ENCODE measurements around the gene DGUOK.

The DGUOK gene

DNA sequence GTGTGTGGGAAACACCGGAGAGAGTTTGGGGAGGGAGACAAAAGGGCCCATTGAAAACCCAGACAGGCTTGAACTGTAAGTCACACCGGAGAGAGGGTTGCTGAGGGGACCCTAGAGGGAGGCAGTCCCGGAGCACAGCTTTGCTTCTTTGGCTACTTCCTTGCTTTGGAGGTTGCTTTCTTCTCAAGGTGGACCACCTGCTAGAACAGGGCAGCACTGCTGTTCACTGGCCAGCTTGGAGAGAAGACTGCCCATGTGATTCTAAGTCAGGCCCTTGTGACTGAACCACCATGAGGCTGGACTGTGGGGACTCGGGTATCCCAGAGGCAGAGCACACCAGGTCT lies 29.5 kb upstream of the DGUOK start:
- Histone ChIP-seq H3K27me3 (peaks cover 5% of the 10 kb centered on the region), H3K27ac (no peak overlapping the region)
- TF ChIP-seq, protein P1, sequence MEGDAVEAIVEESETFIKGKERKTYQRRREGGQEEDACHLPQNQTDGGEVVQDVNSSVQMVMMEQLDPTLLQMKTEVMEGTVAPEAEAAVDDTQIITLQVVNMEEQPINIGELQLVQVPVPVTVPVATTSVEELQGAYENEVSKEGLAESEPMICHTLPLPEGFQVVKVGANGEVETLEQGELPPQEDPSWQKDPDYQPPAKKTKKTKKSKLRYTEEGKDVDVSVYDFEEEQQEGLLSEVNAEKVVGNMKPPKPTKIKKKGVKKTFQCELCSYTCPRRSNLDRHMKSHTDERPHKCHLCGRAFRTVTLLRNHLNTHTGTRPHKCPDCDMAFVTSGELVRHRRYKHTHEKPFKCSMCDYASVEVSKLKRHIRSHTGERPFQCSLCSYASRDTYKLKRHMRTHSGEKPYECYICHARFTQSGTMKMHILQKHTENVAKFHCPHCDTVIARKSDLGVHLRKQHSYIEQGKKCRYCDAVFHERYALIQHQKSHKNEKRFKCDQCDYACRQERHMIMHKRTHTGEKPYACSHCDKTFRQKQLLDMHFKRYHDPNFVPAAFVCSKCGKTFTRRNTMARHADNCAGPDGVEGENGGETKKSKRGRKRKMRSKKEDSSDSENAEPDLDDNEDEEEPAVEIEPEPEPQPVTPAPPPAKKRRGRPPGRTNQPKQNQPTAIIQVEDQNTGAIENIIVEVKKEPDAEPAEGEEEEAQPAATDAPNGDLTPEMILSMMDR (IDR thresholded peaks at IDR 0.05), result no peak

GRCh38 chr2:73897934-73898333 lies 28.7 kb upstream of the DGUOK start:
- no peak overlapping the region for H3K27ac ChIP-seq
- TF ChIP-seq, protein P1 (IDR thresholded peaks at IDR 0.05), result no peak

More for the DNA sequence above, 29.5 kb upstream of the DGUOK start:
- no peaks in the 10 kb centered on the region for H3K36me3 ChIP-seq
- no peak overlapping the region for H3K4me3 ChIP-seq (ENCODE audit: low read depth in 1 of 2, low read length in 1 of 2)
- H3K4me1 ChIP-seq (ENCODE audit: control insufficient read depth in 1 of 2, insufficient read depth in 1 of 2, low read depth in 1 of 2, low read length in 1 of 2), result no peaks in the 10 kb centered on the region
- H3K9me3 ChIP-seq, result no peaks in the 10 kb centered on the region

DNA sequence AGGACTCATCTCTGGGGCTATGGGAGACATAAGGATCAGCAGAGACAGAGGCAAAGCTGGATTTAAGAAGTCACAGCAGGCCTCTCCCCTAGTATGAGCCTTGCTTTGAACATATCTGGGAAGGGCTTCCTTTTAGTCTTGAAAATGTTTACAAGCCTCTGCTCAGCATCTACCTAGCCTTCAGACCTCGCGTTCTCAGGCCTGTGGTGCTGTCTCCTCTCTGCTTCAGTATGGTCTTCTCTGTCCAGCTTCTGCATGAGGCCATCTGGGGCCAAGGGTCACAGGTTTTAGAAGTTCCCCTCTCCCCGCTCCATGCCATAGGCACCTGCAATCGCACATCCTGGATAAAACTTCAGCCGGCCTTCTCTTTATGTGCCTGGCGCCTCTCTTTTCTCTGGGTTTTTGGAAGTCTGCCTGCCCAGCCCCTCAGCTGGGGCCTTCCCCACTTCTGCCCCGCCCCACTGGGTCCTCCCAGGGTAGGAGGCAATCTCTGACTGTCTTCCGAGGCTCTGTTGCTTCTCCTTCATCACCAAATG lies 26.8 kb upstream of the DGUOK start:
- Histone ChIP-seq H3K9me3 (no peaks in the 10 kb centered on the region), H3K27ac (no peak overlapping the region), H3K27me3 (peaks cover 5% of the 10 kb centered on the region), H3K4me1 (ENCODE audit: control insufficient read depth in 1 of 2, insufficient read depth in 1 of 2, low read depth in 1 of 2, low read length in 1 of 2) (no peaks in the 10 kb centered on the region), H3K36me3 (no peaks in the 10 kb centered on the region), H3K4me3 (ENCODE audit: low read depth in 1 of 2, low read length in 1 of 2) (no peak overlapping the region)
- TF ChIP-seq, protein P1 (IDR thresholded peaks at IDR 0.05), result no peak

More at GRCh38 chr2:73897934-73898333, 28.7 kb upstream of the DGUOK start:
- peaks cover 5% of the 10 kb centered on the region for H3K27me3 ChIP-seq
- H3K4me3 ChIP-seq (ENCODE audit: low read depth in 1 of 2, low read length in 1 of 2), result no peak overlapping the region
- H3K4me1 ChIP-seq (ENCODE audit: control insufficient read depth in 1 of 2, insufficient read depth in 1 of 2, low read depth in 1 of 2, low read length in 1 of 2), result no peaks in the 10 kb centered on the region
- H3K9me3 ChIP-seq, result no peaks in the 10 kb centered on the region
- no peaks in the 10 kb centered on the region for H3K36me3 ChIP-seq

- Histone ChIP-seq H3K4me3 (ENCODE audit: low read depth in 1 of 2, low read length in 1 of 2) (no peak overlapping the region), H3K27me3 (peaks cover 5% of the 10 kb centered on the region)
- TF ChIP-seq, protein P1 (IDR thresholded peaks at IDR 0.05), result no peak
These were observed 25.5 kb upstream of the DGUOK start for GRCh38 chr2:73901143-73901542.

GRCh38 chr2:73902284-73902683 lies 24.4 kb upstream of the DGUOK start:
- no peak overlapping the region for H3K4me3 ChIP-seq (ENCODE audit: low read depth in 1 of 2, low read length in 1 of 2)
- TF ChIP-seq, protein P1 (IDR thresholded peaks at IDR 0.05), result no peak
- H3K9me3 ChIP-seq, result no peaks in the 10 kb centered on the region
- H3K36me3 ChIP-seq, result no peaks in the 10 kb centered on the region
- no peaks in the 10 kb centered on the region for H3K27me3 ChIP-seq
- H3K4me1 ChIP-seq (ENCODE audit: control insufficient read depth in 1 of 2, insufficient read depth in 1 of 2, low read depth in 1 of 2, low read length in 1 of 2), result peaks cover 0 to 3% of the 10 kb centered on the region in 2 experiments
- H3K27ac ChIP-seq, result no peak overlapping the region

More at GRCh38 chr2:73901143-73901542, 25.5 kb upstream of the DGUOK start:
- Histone ChIP-seq H3K27ac (no peak overlapping the region), H3K36me3 (no peaks in the 10 kb centered on the region), H3K4me1 (ENCODE audit: control insufficient read depth in 1 of 2, insufficient read depth in 1 of 2, low read depth in 1 of 2, low read length in 1 of 2) (no peaks in the 10 kb centered on the region), H3K9me3 (no peaks in the 10 kb centered on the region)
